H1 (cell line): ENCODE measurements around the gene BGN. TPM values are rescaled to one million over a fixed set of nuclear protein-coding genes. Genes with fewer than 3 reads are reported as not detected.

Source experiments
- CTCF ChIA-PET: fragments of 300-600 bp; sonication (Branson Sonifier 250); formaldehyde crosslinking; loops from one replicate; lab custom pipeline; 2021; ENCODE audit not compliant: partially characterized antibody; lab: Charles Lee
- POLR2A ChIA-PET: fragments of 300-600 bp; sonication (Branson Sonifier 250); formaldehyde crosslinking; loops from one replicate; lab custom pipeline; 2021; ENCODE audit warnings: inconsistent platforms; ENCODE audit not compliant: partially characterized antibody; lab: Charles Lee
- DNase-seq, 2 experiments: peaks; one replicate each; pipeline versions ENCODE4 v3.0.0 to v3.0.0-alpha.2; 2010 to 2022; ENCODE audit warnings: low spot score in 2 of 2, low read depth in 1 of 2, mixed read lengths in 1 of 2
- FAIRE-seq: peaks from 2 replicates; lab custom pipeline; 2011; peaks lifted over from hg19 to GRCh38; lab: Jason Lieb, UNC
- H2AFZ ChIP-seq: 2 replicates; pipeline ENCODE4 v1.8.1; 2012; ENCODE audit warnings: low read length, inconsistent platforms
- H2AK5ac ChIP-seq: 2 replicates; pipeline ENCODE4 v1.6.1; 2013; ENCODE audit warnings: low read depth, low read length
- H2BK120ac ChIP-seq: replicated peaks from 2 replicates; pipeline ENCODE3; 2013; ENCODE audit warnings: low read depth, low read length, inconsistent platforms
- H2BK12ac ChIP-seq: 2 replicates; pipeline ENCODE4 v1.6.1; 2013; ENCODE audit warnings: low read depth, low read length
- H2BK15ac ChIP-seq: 2 replicates; pipeline ENCODE4 v1.6.1; 2013; ENCODE audit warnings: low read length
- H2BK20ac ChIP-seq: 2 replicates; pipeline ENCODE4 v1.6.1; 2013; ENCODE audit warnings: low read length
- H2BK5ac ChIP-seq: 2 replicates; pipeline ENCODE4 v1.6.1; 2013; ENCODE audit warnings: low read depth, low read length
- H3K14ac ChIP-seq: 2 replicates; pipeline ENCODE4 v1.6.1; 2013; ENCODE audit warnings: inconsistent platforms; ENCODE audit not compliant: insufficient read length
- H3K18ac ChIP-seq: 2 replicates; pipeline ENCODE4 v1.6.1; 2013; ENCODE audit warnings: low read length; ENCODE audit errors: extremely low read depth
- H3K23ac ChIP-seq: 2 replicates; pipeline ENCODE4 v1.6.1; 2013; ENCODE audit warnings: inconsistent platforms; ENCODE audit not compliant: insufficient read length
- H3K23me2 ChIP-seq: 2 replicates; pipeline ENCODE4 v1.6.1; 2013; ENCODE audit warnings: low read depth, low read length
- H3K27ac ChIP-seq: 2 replicates; pipeline ENCODE4 v1.6.1; 2011; ENCODE audit warnings: low read depth, low read length, inconsistent platforms
- H3K27me3 ChIP-seq, 4 experiments: replicated peaks in 1 of 4; 1 replicate in 1 of 4; 2 replicates in 3 of 4; pipeline versions ENCODE4 v1.6.1 to v1.8.1; 2011 to 2013; ENCODE audit warnings: low read length in 3 of 4, mild to moderate bottlenecking in 3 of 4, inconsistent platforms in 2 of 4, mixed read lengths in 2 of 4, moderate library complexity in 1 of 4; ENCODE audit not compliant: control insufficient read depth in 3 of 4, insufficient read depth in 3 of 4; ENCODE audit errors: extremely low read depth in 1 of 4
- H3K36me3 ChIP-seq, 4 experiments: 2 replicates each; pipeline versions ENCODE4 v1.6.1 to v1.8.1; 2011 to 2013; ENCODE audit warnings: mild to moderate bottlenecking in 4 of 4, low read length in 3 of 4, moderate library complexity in 2 of 4, control low read depth in 1 of 4, inconsistent platforms in 1 of 4; ENCODE audit not compliant: insufficient read depth in 4 of 4, control insufficient read depth in 2 of 4
- H3K4ac ChIP-seq: replicated peaks from 2 replicates; pipeline ENCODE3; 2013; ENCODE audit warnings: low read length, low read depth, mixed read lengths, inconsistent platforms; ENCODE audit not compliant: insufficient read length
- H3K4me1 ChIP-seq, 4 experiments: replicated peaks in 1 of 4; 1 replicate in 1 of 4; 2 replicates in 3 of 4; pipeline versions ENCODE4 v1.6.1 to v1.8.1; 2011 to 2013; ENCODE audit warnings: low read length in 3 of 4, inconsistent platforms in 2 of 4, mixed read lengths in 1 of 4; ENCODE audit not compliant: insufficient read depth in 4 of 4, control insufficient read depth in 3 of 4
- H3K4me2 ChIP-seq, 2 experiments: 2 replicates each; pipeline versions ENCODE4 v1.6.1 to v1.8.1; 2011 to 2013; ENCODE audit warnings: low read depth in 2 of 2, low read length in 2 of 2, control low read depth in 1 of 2, inconsistent platforms in 1 of 2, mild to moderate bottlenecking in 1 of 2; ENCODE audit not compliant: insufficient read depth in 1 of 2
- H3K4me3 ChIP-seq, 4 experiments: fragments of 200-600, 300-600 bp in 1 of 4; sonication (generic), shearing (Covaris generic), sonication (Bioruptor Twin) in 1 of 4; 2 replicates each; pipeline versions ENCODE4 v1.5.1 to v1.8.1; 2011 to 2016; ENCODE audit warnings: low read length in 4 of 4, low read depth in 3 of 4, control low read depth in 2 of 4, inconsistent platforms in 2 of 4, mild to moderate bottlenecking in 2 of 4, mixed read lengths in 1 of 4, moderate library complexity in 1 of 4; ENCODE audit not compliant: insufficient read depth in 2 of 4; ENCODE audit errors: extremely low read depth in 1 of 4
- H3K56ac ChIP-seq: replicated peaks from 2 replicates; pipeline ENCODE3; 2013; ENCODE audit warnings: low read depth, mild to moderate bottlenecking, mixed read lengths, low read length, inconsistent platforms; ENCODE audit not compliant: insufficient read length
- H3K79me1 ChIP-seq: 2 replicates; pipeline ENCODE4 v1.6.1; 2013; ENCODE audit warnings: low read depth, low read length, control low read depth
- H3K79me2 ChIP-seq, 2 experiments: 2 replicates each; pipeline versions ENCODE4 v1.6.1 to v1.8.1; 2012 to 2013; ENCODE audit warnings: low read length in 2 of 2, mild to moderate bottlenecking in 2 of 2, inconsistent platforms in 1 of 2; ENCODE audit not compliant: insufficient read depth in 2 of 2, control insufficient read depth in 1 of 2
- H3K9ac ChIP-seq, 4 experiments: replicated peaks in 1 of 4; 1 replicate in 1 of 4; 2 replicates in 3 of 4; pipeline versions ENCODE4 v1.6.1 to v1.8.1; 2011 to 2013; ENCODE audit warnings: low read depth in 3 of 4, low read length in 3 of 4, control low read depth in 2 of 4, mild to moderate bottlenecking in 2 of 4, moderate library complexity in 2 of 4, inconsistent platforms in 1 of 4; ENCODE audit errors: extremely low read depth in 1 of 4
- H3K9me3 ChIP-seq, 2 experiments: 2 replicates each; pipeline versions ENCODE4 v1.6.1 to v1.8.1; 2012 to 2013; ENCODE audit warnings: mild to moderate bottlenecking in 2 of 2, moderate library complexity in 2 of 2, control low read depth in 1 of 2, inconsistent platforms in 1 of 2, low read depth in 1 of 2, low read length in 1 of 2, mixed read lengths in 1 of 2; ENCODE audit not compliant: insufficient read depth in 2 of 2
- H4K20me1 ChIP-seq, 2 experiments: replicated peaks in 1 of 2; 2 replicates each; pipeline versions ENCODE3 to v1.8.1; 2011 to 2013; ENCODE audit warnings: inconsistent platforms in 2 of 2, low read length in 2 of 2, mild to moderate bottlenecking in 1 of 2; ENCODE audit not compliant: insufficient read depth in 2 of 2, control insufficient read depth in 1 of 2
- H4K5ac ChIP-seq: 2 replicates; pipeline ENCODE4 v1.6.1; 2013; ENCODE audit warnings: low read length, low read depth, mixed read lengths, inconsistent platforms; ENCODE audit not compliant: insufficient read length
- H4K8ac ChIP-seq: 2 replicates; pipeline ENCODE4 v1.8.0; 2013; ENCODE audit warnings: mild to moderate bottlenecking, moderate library complexity, low read length, inconsistent platforms; ENCODE audit not compliant: insufficient read depth; ENCODE audit errors: extremely low read depth
- H4K91ac ChIP-seq: replicated peaks from 2 replicates; pipeline ENCODE3; 2013; ENCODE audit warnings: low read length, mixed read lengths, inconsistent platforms; ENCODE audit not compliant: insufficient read length
- EGR1 ChIP-seq: IDR thresholded peaks from 2 replicates; pipeline ENCODE4 v1.6.1; 2011; ENCODE audit warnings: low read depth, low read length, borderline replicate concordance
- HDAC6 ChIP-seq: IDR thresholded peaks from one replicate; pipeline ENCODE4 v1.7.1; 2012; ENCODE audit warnings: low read depth, mild to moderate bottlenecking, inconsistent platforms, low read length, moderate library complexity
- JUND ChIP-seq: IDR thresholded peaks from 2 replicates; pipeline ENCODE4 v1.6.1; 2011; ENCODE audit warnings: mild to moderate bottlenecking, improper control_type of control experiment, low read length
- SIN3A ChIP-seq, 2 experiments: IDR thresholded peaks in 1 of 2; conservative IDR thresholded peaks in 1 of 2; 2 replicates each; pipeline ENCODE4 v1.6.1; 2011 to 2012; ENCODE audit warnings: low read length in 2 of 2, improper control_type of control experiment in 1 of 2, low read depth in 1 of 2, mild to moderate bottlenecking in 1 of 2
- TAF7 ChIP-seq: optimal IDR thresholded peaks from 2 replicates; pipeline ENCODE3; 2011; ENCODE audit warnings: low read depth, mild to moderate bottlenecking, inconsistent platforms, low read length, moderate library complexity, borderline replicate concordance
- YY1 ChIP-seq: IDR thresholded peaks from 2 replicates; pipeline ENCODE4 v1.6.1; 2011; ENCODE audit warnings: low read depth, mild to moderate bottlenecking, low read length
- WGBS, 2 experiments: shearing (Covaris generic) in 1 of 2; methylation state at CpG; one replicate each; pipeline versions ENCODE4 v1.1.6 to v1.1.7; 2013 to 2015; ENCODE audit warnings: low lambda C conversion rate in 2 of 2, mixed read lengths in 2 of 2, inconsistent platforms in 1 of 2, low coverage in 1 of 2, missing lambda C conversion rate in 1 of 2; ENCODE audit not compliant: insufficient replicate concordance in 2 of 2, insufficient coverage in 1 of 2, insufficient read length in 1 of 2; ENCODE audit errors: extremely low coverage in 1 of 2, missing lambda C conversion rate in 1 of 2; 5-methylcytosine and 5-hydroxymethylcytosine counted together
- polyA plus RNA-seq, 7 experiments: library from polyadenylated mRNA; depleted of rRNA in 3 of 7; stranded (reverse) in 5 of 7; unstranded in 2 of 7; fragments of >200 nt in 5 of 7; fragments of 200-250 nt in 2 of 7; gene quantifications; 1 replicate in 5 of 7; 2 replicates in 1 of 7; 4 replicates in 1 of 7; pipeline versions ENCODE4 v1.2.1 to v1.2.3, GENCODE V29; 2011 to 2013; ENCODE audit warnings: missing spikeins in 2 of 7, mixed read lengths in 2 of 7
- total RNA-seq: library from RNA; stranded (reverse); fragmentation: NEBNext Ultra II Directional; extraction: Animal tissue kit (Norgen Biotek cat#: 25700); gene quantifications from 2 replicates; pipeline ENCODE4 v1.2.1, GENCODE V29; 2021
- TF ChIP-seq, protein P1 (sequence below): IDR thresholded peaks from 2 replicates; pipeline ENCODE4 v1.6.1; 2011; ENCODE audit warnings: low read depth, mild to moderate bottlenecking, low read length; ENCODE audit not compliant: insufficient read depth
- TF ChIP-seq, protein P2 (sequence below): IDR thresholded peaks from 2 replicates; pipeline ENCODE4 v1.6.1; 2011; ENCODE audit warnings: low read length, improper control_type of control experiment
- TF ChIP-seq, protein P3 (sequence below), 3 experiments: IDR thresholded peaks; 1 replicate in 2 of 3; 2 replicates in 1 of 3; pipeline versions ENCODE4 v1.5.1 to v1.6.1; 2011; ENCODE audit warnings: low read length in 3 of 3, mild to moderate bottlenecking in 3 of 3, inconsistent platforms in 2 of 3, low read depth in 1 of 3, moderate library complexity in 1 of 3; ENCODE audit not compliant: insufficient read depth in 1 of 3; ENCODE audit errors: control extremely low read depth in 1 of 3

BGN gene
- total and polyA plus RNA-seq, 2 of the 8 experiments (the other 6 are each of a cell fraction or from before 2014, with no cell fraction given): 1.8 to 2.4 TPM

DNA sequence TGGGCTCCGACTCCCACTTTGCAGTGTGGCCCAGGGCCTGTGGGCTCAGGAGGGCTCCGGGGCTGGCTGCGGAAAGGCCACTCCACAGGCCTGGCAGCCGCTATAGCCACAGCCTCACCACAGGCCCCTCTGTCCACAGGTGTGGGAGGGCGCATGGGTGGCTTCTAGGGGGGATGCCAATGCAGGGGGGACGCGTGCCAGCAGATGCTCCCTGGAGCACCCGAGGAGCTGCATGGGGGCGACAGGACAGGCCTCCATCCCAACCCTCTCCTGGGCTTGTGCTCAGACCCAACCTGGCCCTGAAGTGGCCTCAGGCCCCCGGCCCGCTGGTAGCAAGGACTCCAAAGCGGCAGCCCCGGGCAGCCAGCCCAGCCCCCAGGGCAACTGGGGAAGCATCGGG, 8.0 kb downstream of the BGN start:
- peaks cover 2% of the 10 kb centered on the region; the same call in 1 of the 2 replicates for H3K23me2 ChIP-seq
- H4K20me1 ChIP-seq: peaks cover 0 to 4% of the 10 kb centered on the region in 2 experiments
- no peak overlapping the region for H3K27ac ChIP-seq
- 93% methylated on average over 8 of the region's 14 CpGs; no CpG with 5 or more reads in 1 of the 2 experiments for WGBS, 2 experiments
- TF ChIP-seq TAF7 (no peak), YY1 (no peak), EGR1 (no peak), SIN3A (conservative IDR thresholded peaks at IDR 0.05 in 1 of 2, IDR thresholded peaks at IDR 0.05 in 1 of 2; ENCODE audit: low read depth in 1 of 2, low read length in 2 of 2) (no peak), HDAC6 (no peak), JUND (no peak)
- TF ChIP-seq, protein P1, sequence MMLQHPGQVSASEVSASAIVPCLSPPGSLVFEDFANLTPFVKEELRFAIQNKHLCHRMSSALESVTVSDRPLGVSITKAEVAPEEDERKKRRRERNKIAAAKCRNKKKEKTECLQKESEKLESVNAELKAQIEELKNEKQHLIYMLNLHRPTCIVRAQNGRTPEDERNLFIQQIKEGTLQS: no peak
- TF ChIP-seq, protein P2, sequence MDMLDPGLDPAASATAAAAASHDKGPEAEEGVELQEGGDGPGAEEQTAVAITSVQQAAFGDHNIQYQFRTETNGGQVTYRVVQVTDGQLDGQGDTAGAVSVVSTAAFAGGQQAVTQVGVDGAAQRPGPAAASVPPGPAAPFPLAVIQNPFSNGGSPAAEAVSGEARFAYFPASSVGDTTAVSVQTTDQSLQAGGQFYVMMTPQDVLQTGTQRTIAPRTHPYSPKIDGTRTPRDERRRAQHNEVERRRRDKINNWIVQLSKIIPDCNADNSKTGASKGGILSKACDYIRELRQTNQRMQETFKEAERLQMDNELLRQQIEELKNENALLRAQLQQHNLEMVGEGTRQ: no peak
- TF ChIP-seq, protein P3, sequence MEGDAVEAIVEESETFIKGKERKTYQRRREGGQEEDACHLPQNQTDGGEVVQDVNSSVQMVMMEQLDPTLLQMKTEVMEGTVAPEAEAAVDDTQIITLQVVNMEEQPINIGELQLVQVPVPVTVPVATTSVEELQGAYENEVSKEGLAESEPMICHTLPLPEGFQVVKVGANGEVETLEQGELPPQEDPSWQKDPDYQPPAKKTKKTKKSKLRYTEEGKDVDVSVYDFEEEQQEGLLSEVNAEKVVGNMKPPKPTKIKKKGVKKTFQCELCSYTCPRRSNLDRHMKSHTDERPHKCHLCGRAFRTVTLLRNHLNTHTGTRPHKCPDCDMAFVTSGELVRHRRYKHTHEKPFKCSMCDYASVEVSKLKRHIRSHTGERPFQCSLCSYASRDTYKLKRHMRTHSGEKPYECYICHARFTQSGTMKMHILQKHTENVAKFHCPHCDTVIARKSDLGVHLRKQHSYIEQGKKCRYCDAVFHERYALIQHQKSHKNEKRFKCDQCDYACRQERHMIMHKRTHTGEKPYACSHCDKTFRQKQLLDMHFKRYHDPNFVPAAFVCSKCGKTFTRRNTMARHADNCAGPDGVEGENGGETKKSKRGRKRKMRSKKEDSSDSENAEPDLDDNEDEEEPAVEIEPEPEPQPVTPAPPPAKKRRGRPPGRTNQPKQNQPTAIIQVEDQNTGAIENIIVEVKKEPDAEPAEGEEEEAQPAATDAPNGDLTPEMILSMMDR (IDR thresholded peaks at IDR 0.05; ENCODE audit: control extremely low read depth in 1 of 3, insufficient read depth in 1 of 3, low read depth in 1 of 3, low read length in 3 of 3): no peak
- TF ChIP-seq, all 59 proteins: peak for 0
- ChIA-PET CTCF (no interaction called here), POLR2A (interaction anchor here (0.9 kb wide), 1 partner anchor 23 kb away, joined by 3 read pairs; no protein-coding TSS in a partner anchor)
- Histone ChIP-seq H3K4ac (no peak overlapping the region), H3K9me3 (no peaks in the 10 kb centered on the region), H3K4me3 (no peak overlapping the region), H3K4me1 (peaks cover 0 to 1% (median 0%) of the 10 kb centered on the region in 4 experiments; a peak in 2 of 7 replicates), H2BK5ac (no peak overlapping the region), H3K23ac (no peak overlapping the region), H3K9ac (no peak overlapping the region), H3K56ac (no peak overlapping the region), H3K18ac (no peak overlapping the region), H3K14ac (no peak overlapping the region), H4K5ac (no peak overlapping the region), H3K36me3 (no peaks in the 10 kb centered on the region), H3K79me1 (no peaks in the 10 kb centered on the region), H3K4me2 (no peak overlapping the region), H2AFZ (no peak overlapping the region), H2BK20ac (no peak overlapping the region), H2BK12ac (no peak overlapping the region), H2BK15ac (no peak overlapping the region), H4K8ac (no peak overlapping the region), H3K27me3 (no peaks in the 10 kb centered on the region), H2BK120ac (no peak overlapping the region), H3K79me2 (no peaks in the 10 kb centered on the region), H4K91ac (no peak overlapping the region), H2AK5ac (no peak overlapping the region)
- no peak for DNase-seq
- FAIRE-seq: no peak
